GM23338 (cell line): ENCODE measurements around the gene CDK5. TPM values are rescaled to one million over a fixed set of nuclear protein-coding genes. Genes with fewer than 3 reads are reported as not detected.

Experiments used
- ATAC-seq: fragments of 200-7000 bp; cut with Tn5 transposase; 3 replicates; pipeline ENCODE4 v1.9.1; 2020
- DNase-seq: peaks from one replicate; pipeline ENCODE4 v3.0.0-alpha.2; 2015; ENCODE audit warnings: low spot score
- H2AFZ ChIP-seq: fragments of 200-600 bp; sonication (generic); 2 replicates; pipeline ENCODE4 v1.8.0; 2016; ENCODE audit warnings: antibody characterized with exemption, mild to moderate bottlenecking, moderate library complexity
- H3F3A ChIP-seq: fragments of 200-600 bp; sonication (generic); replicated peaks from 2 replicates; pipeline ENCODE4 v1.8.0; 2017; ENCODE audit warnings: antibody characterized with exemption, mixed run types, low read depth
- H3K27ac ChIP-seq: fragments of 200-600 bp; sonication (generic); 2 replicates; pipeline ENCODE4 v1.6.1; 2016; ENCODE audit warnings: low read depth
- H3K27me3 ChIP-seq: fragments of 200-600 bp; sonication (generic); 2 replicates; pipeline ENCODE4 v1.8.0; 2016; ENCODE audit warnings: mild to moderate bottlenecking, mixed run types, moderate library complexity; ENCODE audit not compliant: insufficient read depth
- H3K36me3 ChIP-seq: fragments of 200-600 bp; sonication (generic); 2 replicates; pipeline ENCODE4 v1.8.0; 2016; ENCODE audit warnings: mild to moderate bottlenecking; ENCODE audit not compliant: insufficient read depth
- H3K4me1 ChIP-seq: fragments of 200-600 bp; sonication (generic); 2 replicates; pipeline ENCODE4 v1.8.0; 2016; ENCODE audit warnings: mild to moderate bottlenecking, moderate library complexity; ENCODE audit not compliant: insufficient read depth
- H3K4me2 ChIP-seq: fragments of 200-600 bp; sonication (generic); 2 replicates; pipeline ENCODE4 v1.7.1; 2017; ENCODE audit warnings: mixed run types
- H3K4me3 ChIP-seq: fragments of 200-600 bp; sonication (generic); 2 replicates; pipeline ENCODE4 v1.6.1; 2016; ENCODE audit warnings: mixed run types
- H3K79me2 ChIP-seq: fragments of 200-600 bp; sonication (generic); replicated peaks from 2 replicates; pipeline ENCODE4 v1.8.0; 2017; ENCODE audit warnings: mild to moderate bottlenecking; ENCODE audit not compliant: insufficient read depth
- H3K9me2 ChIP-seq: fragments of 200-600 bp; sonication (generic); 2 replicates; pipeline ENCODE4 v1.8.0; 2017; ENCODE audit not compliant: insufficient read depth
- H4K20me1 ChIP-seq: fragments of 200-600 bp; sonication (generic); replicated peaks from 2 replicates; pipeline ENCODE4 v1.8.0; 2017; ENCODE audit warnings: mild to moderate bottlenecking; ENCODE audit not compliant: insufficient read depth
- H3K27ac Mint-ChIP-seq: 2 replicates; pipeline ENCODE4 v1.8.0; 2020; ENCODE audit warnings: inconsistent platforms, mild to moderate bottlenecking, moderate library complexity, mixed read lengths
- H3K27me3 Mint-ChIP-seq: 3 replicates; pipeline ENCODE4 v1.8.0; 2022; ENCODE audit warnings: low read depth, mild to moderate bottlenecking, moderate library complexity, mixed read lengths, inconsistent platforms; ENCODE audit not compliant: insufficient read depth, poor library complexity
- H3K36me3 Mint-ChIP-seq: 3 replicates; pipeline ENCODE4 v1.8.0; 2021; ENCODE audit warnings: low read depth, mild to moderate bottlenecking, inconsistent platforms, moderate library complexity, mixed read lengths
- H3K4me1 Mint-ChIP-seq: 3 replicates; pipeline ENCODE4 v1.8.0; 2020; ENCODE audit warnings: mild to moderate bottlenecking, inconsistent platforms, mixed read lengths
- H3K4me3 Mint-ChIP-seq: 3 replicates; pipeline ENCODE4 v1.8.0; 2021; ENCODE audit warnings: moderate library complexity, mild to moderate bottlenecking, inconsistent platforms, mixed read lengths
- H3K9me3 Mint-ChIP-seq: 3 replicates; pipeline ENCODE4 v1.8.0; 2020; ENCODE audit warnings: moderate library complexity, mild to moderate bottlenecking, inconsistent platforms, mixed read lengths
- CREB1 ChIP-seq: fragments of 250-450 bp; sonication (Bioruptor Pico); IDR thresholded peaks from 2 replicates; pipeline ENCODE4 v1.5.0; 2020; ENCODE audit warnings: low read depth, mild to moderate bottlenecking, moderate library complexity
- CTCF ChIP-seq, 2 experiments: fragments of 200-600 bp in 1 of 2; sonication (generic) in 1 of 2; conservative IDR thresholded peaks; 2 replicates each; pipeline versions ENCODE4 v1.5.1 to v1.6.1; 2016 to 2017; ENCODE audit warnings: antibody characterized with exemption in 2 of 2, low read depth in 2 of 2, mild to moderate bottlenecking in 2 of 2, moderate library complexity in 1 of 2
- ETS1 ChIP-seq: IDR thresholded peaks from 2 replicates; pipeline ENCODE4 v1.6.1; 2016; ENCODE audit warnings: antibody characterized with exemption
- EZH2 ChIP-seq: fragments of 200-600 bp; sonication (generic); IDR thresholded peaks from one replicate; pipeline ENCODE4 v1.8.0; 2017; ENCODE audit warnings: antibody characterized with exemption, mild to moderate bottlenecking, low read depth; ENCODE audit not compliant: unreplicated experiment
- EZH2phosphoT487 ChIP-seq: fragments of 200-600 bp; sonication (generic); IDR thresholded peaks from one replicate; pipeline ENCODE4 v1.8.1; 2018; ENCODE audit warnings: antibody characterized with exemption; ENCODE audit not compliant: unreplicated experiment
- JUNB ChIP-seq: IDR thresholded peaks from one replicate; pipeline ENCODE4 v1.6.1; 2016; ENCODE audit warnings: antibody characterized with exemption; ENCODE audit not compliant: unreplicated experiment
- NANOG ChIP-seq: IDR thresholded peaks from 2 replicates; pipeline ENCODE4 v1.6.1; 2016; ENCODE audit warnings: antibody characterized with exemption, borderline replicate concordance
- POLR2AphosphoS5 ChIP-seq: IDR thresholded peaks from 2 replicates; pipeline ENCODE4 v1.6.1; 2016; ENCODE audit warnings: antibody characterized with exemption, low read depth
- REST ChIP-seq: IDR thresholded peaks from one replicate; pipeline ENCODE4 v1.6.1; 2018; ENCODE audit warnings: antibody characterized with exemption; ENCODE audit not compliant: unreplicated experiment
- STAT1 ChIP-seq: IDR thresholded peaks from one replicate; pipeline ENCODE4 v1.6.1; 2016; ENCODE audit warnings: antibody characterized with exemption; ENCODE audit not compliant: unreplicated experiment
- ZNF114 ChIP-seq: fragments of 250-450 bp; sonication (Bioruptor Pico); IDR thresholded peaks from 2 replicates; pipeline ENCODE4 v1.5.0; 2020; ENCODE audit warnings: mild to moderate bottlenecking, moderate library complexity
- ZNF331 ChIP-seq: fragments of 250-450 bp; sonication (Bioruptor Pico); IDR thresholded peaks from 2 replicates; pipeline ENCODE4 v1.5.0; 2020; ENCODE audit warnings: low read depth, mild to moderate bottlenecking, moderate library complexity
- ZNF462 ChIP-seq: fragments of 250-450 bp; sonication (Bioruptor Pico); IDR thresholded peaks from 2 replicates; pipeline ENCODE4 v1.5.0; 2020; ENCODE audit warnings: mild to moderate bottlenecking, moderate library complexity
- polyA plus RNA-seq: library from polyadenylated mRNA; unstranded; fragments of >200 nt; fragmentation: Nextera tagmentation; extraction: Ambion mirVana; gene quantifications from 2 replicates; pipeline ENCODE4 v1.2.1, GENCODE V29; 2016
- total RNA-seq: library from RNA; depleted of rRNA; stranded (reverse); fragments of >200 nt; shearing (Covaris generic); gene quantifications from 2 replicates; pipeline ENCODE4 v1.2.3, GENCODE V29; 2014

Gene CDK5
- total and polyA plus RNA-seq, 2 experiments from 2014 or later, result 19.8 to 27.1 TPM

- no peak for ATAC-seq
- Mint-ChIP-seq H3K27ac (no peak overlapping the region), H3K36me3 (no peaks in the 10 kb centered on the region; the same call in 2 of the 3 replicates), H3K4me1 (peaks cover 4% of the 10 kb centered on the region), H3K27me3 (peaks cover 16% of the 10 kb centered on the region), H3K9me3 (no peaks in the 10 kb centered on the region), H3K4me3 (no peak overlapping the region)
- H3K36me3 ChIP-seq, result no peaks in the 10 kb centered on the region
- H3K79me2 ChIP-seq, result no peaks in the 10 kb centered on the region
- H2AFZ ChIP-seq, result no peak overlapping the region
- peaks cover 10% of the 10 kb centered on the region for H3K27me3 ChIP-seq
- H3K9me2 ChIP-seq, result no peaks in the 10 kb centered on the region
- H3K4me2 ChIP-seq, result no peak overlapping the region
- H3K4me3 ChIP-seq, result no peak overlapping the region
- no peaks in the 10 kb centered on the region for H4K20me1 ChIP-seq
- H3K4me1 ChIP-seq, result no peaks in the 10 kb centered on the region
- TF ChIP-seq ZNF462 (CRISPR knock-in tag), result no peak
- no peak for TF ChIP-seq REST
- TF ChIP-seq EZH2, result no peak
- TF ChIP-seq POLR2AphosphoS5, result no peak
- TF ChIP-seq STAT1, result no peak
- no peak for TF ChIP-seq ZNF114
- TF ChIP-seq ETS1, result no peak
- no peak for TF ChIP-seq CTCF (conservative IDR thresholded peaks at IDR 0.05; ENCODE audit: low read depth in 2 of 2)
- no peak for TF ChIP-seq CREB1
- no peak for TF ChIP-seq EZH2phosphoT487
- TF ChIP-seq NANOG, result no peak
- no peak for TF ChIP-seq JUNB
- TF ChIP-seq ZNF331 (CRISPR knock-in tag), result no peak
- no peak for DNase-seq
- H3K27ac ChIP-seq, result no peak overlapping the region
- no peaks in the 10 kb centered on the region for H3F3A ChIP-seq
Measured at GRCh38 chr7:151045262-151045661, 12.4 kb downstream of the CDK5 start.
